OCI-LY7 (cell line): Measurements from ENCODE around the gene DNAH3. TPM values are rescaled to one million over a fixed set of nuclear protein-coding genes. Genes with fewer than 3 reads are reported as not detected.

ENCODE experiments used
- BruUV-seq: library from RNA; stranded (reverse); fragments of 400-500 nt; replicated peaks from 2 replicates; lab custom pipeline; 2021; lab: Mats Ljungman, UMichigan
- CTCF ChIA-PET: fragments of 300-600 bp; sonication (Branson Sonifier 250); formaldehyde crosslinking; loops from one replicate; lab custom pipeline; 2022; ENCODE audit warnings: antibody characterized with exemption; ENCODE audit not compliant: unreplicated experiment; lab: Charles Lee
- POLR2A ChIA-PET: fragments of 300-600 bp; sonication (Branson Sonifier 250); formaldehyde crosslinking; loops from one replicate; lab custom pipeline; 2022; ENCODE audit warnings: antibody characterized with exemption; lab: Charles Lee
- DNase-seq: peaks from one replicate; pipeline ENCODE4 v3.0.0-alpha.2; 2015; ENCODE audit warnings: low spot score
- H2AFZ ChIP-seq: fragments of 200-600 bp; sonication (generic), shearing (Covaris generic); 2 replicates; pipeline ENCODE4 v1.6.1; 2014; ENCODE audit warnings: mild to moderate bottlenecking, antibody characterized with exemption, low read length, moderate library complexity
- H3K27ac ChIP-seq: fragments of 200-600 bp; sonication (generic); 2 replicates; pipeline ENCODE4 v1.5.1; 2014; ENCODE audit warnings: mixed run types, low read depth, mild to moderate bottlenecking, moderate library complexity, low read length, inconsistent platforms; ENCODE audit not compliant: poor library complexity, severe bottlenecking
- H3K36me3 ChIP-seq: fragments of 200-600 bp; sonication (generic); 2 replicates; pipeline ENCODE4 v1.6.1; 2014; ENCODE audit warnings: mild to moderate bottlenecking, antibody characterized with exemption, low read length, moderate library complexity, mixed read lengths; ENCODE audit not compliant: insufficient read depth
- H3K4me1 ChIP-seq: fragments of 200-600 bp; sonication (generic); 2 replicates; pipeline ENCODE4 v1.5.1; 2014; ENCODE audit warnings: mild to moderate bottlenecking, low read length; ENCODE audit not compliant: insufficient read depth, poor library complexity, severe bottlenecking
- H3K4me2 ChIP-seq: fragments of 200-600 bp; sonication (generic); 2 replicates; pipeline ENCODE4 v1.6.1; 2014; ENCODE audit warnings: mild to moderate bottlenecking, low read length
- H3K4me3 ChIP-seq: fragments of 200-600 bp; sonication (generic); 2 replicates; pipeline ENCODE4 v1.5.1; 2014; ENCODE audit warnings: mild to moderate bottlenecking, low read depth, low read length; ENCODE audit not compliant: poor library complexity, severe bottlenecking
- H3K79me2 ChIP-seq: fragments of 200-600 bp; sonication (generic); 2 replicates; pipeline ENCODE4 v1.6.1; 2016; ENCODE audit warnings: low read depth, mild to moderate bottlenecking, low read length, moderate library complexity, mixed read lengths; ENCODE audit not compliant: insufficient read depth
- H3K9me2 ChIP-seq: fragments of 200-600 bp; sonication (generic); 2 replicates; pipeline ENCODE4 v1.6.1; 2016; ENCODE audit warnings: mild to moderate bottlenecking, low read length, mixed read lengths; ENCODE audit not compliant: insufficient read depth
- H3K9me3 ChIP-seq: fragments of 200-600 bp; sonication (generic); 2 replicates; pipeline ENCODE4 v1.6.1; 2014; ENCODE audit warnings: mild to moderate bottlenecking, mixed run types, low read length, mixed read lengths
- H4K20me1 ChIP-seq: fragments of 200-600 bp; sonication (generic); 2 replicates; pipeline ENCODE4 v1.6.1; 2014; ENCODE audit warnings: mild to moderate bottlenecking, antibody characterized with exemption, low read length, moderate library complexity, mixed read lengths; ENCODE audit not compliant: insufficient read depth
- EZH2phosphoT487 ChIP-seq: fragments of 200-600 bp; sonication (generic); IDR thresholded peaks from 2 replicates; pipeline ENCODE4 v1.6.1; 2018; ENCODE audit warnings: low read depth, borderline replicate concordance, mild to moderate bottlenecking, mixed run types, antibody characterized with exemption, low read length, moderate library complexity, mixed read lengths
- intact Hi-C: fragments of 100-400 bp; cut with micrococcal nuclease; formaldehyde crosslinking; loops from one replicate; pipeline ENCODE4 v1.10.0; 2022; ENCODE audit not compliant: unreplicated experiment
- total RNA-seq, 2 experiments: library from RNA; depleted of rRNA in 1 of 2; stranded (reverse); fragments of >200 nt in 1 of 2; shearing (Covaris generic) in 1 of 2; gene quantifications; 2 replicates each; pipeline ENCODE4 v1.2.3, GENCODE V29; 2014 to 2022
- TF ChIP-seq, protein P1 (sequence below): fragments of 200-600 bp; sonication (generic); conservative IDR thresholded peaks from 2 replicates; pipeline ENCODE4 v1.5.1; 2014; ENCODE audit warnings: mild to moderate bottlenecking, antibody characterized with exemption, low read length, moderate library complexity, mixed read lengths

The DNAH3 gene
- total RNA-seq, 2 experiments from 2014 or later, result not detected

DNA sequence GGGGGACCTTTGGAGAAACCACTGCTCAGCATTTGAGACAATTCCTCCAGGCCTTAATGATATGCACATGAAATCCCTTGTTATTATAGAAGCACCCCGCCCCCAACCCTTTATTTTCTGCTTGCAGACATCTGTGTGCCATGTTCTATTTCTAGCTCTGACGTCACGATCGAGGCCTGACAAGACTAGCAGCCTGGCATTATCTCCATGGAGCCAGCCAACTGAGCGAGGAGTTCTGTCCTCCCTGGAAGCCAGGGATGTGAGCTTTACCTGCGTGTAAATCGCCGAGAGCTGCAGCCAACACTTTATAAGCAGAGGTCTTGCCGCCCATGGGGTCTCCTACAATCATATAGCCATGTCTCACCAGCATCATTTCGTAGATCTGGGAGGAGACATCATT is 116.9 kb downstream of the DNAH3 start:
- no TSS peak for BruUV-seq
- CTCF ChIA-PET, result no interaction called here

DNA sequence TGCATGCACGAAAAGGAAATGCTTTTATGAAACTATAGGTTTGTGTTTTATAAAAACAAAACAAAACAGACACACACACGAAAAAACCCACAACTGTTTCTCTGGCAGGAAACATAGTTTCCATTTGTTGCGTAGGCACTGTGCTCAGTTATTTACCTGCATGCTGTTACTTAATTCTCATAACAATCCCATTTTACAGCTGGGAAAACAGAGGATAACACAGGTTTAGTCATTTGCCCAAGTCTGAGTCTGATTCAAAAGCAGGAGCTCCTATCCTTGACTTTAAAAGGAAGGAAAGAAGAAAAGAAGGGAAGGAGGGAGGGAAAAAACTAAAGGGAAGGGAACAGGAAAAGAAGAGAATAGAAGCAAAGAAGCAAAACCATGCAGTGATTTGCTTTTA is 117.4 kb downstream of the DNAH3 start:
- H3K27ac ChIP-seq, result no peak overlapping the region
- ChIA-PET CTCF (no interaction called here), POLR2A (no interaction called here)
- intact Hi-C loops, result no loop called here
- H3K79me2 ChIP-seq, result no peaks in the 10 kb centered on the region
- H2AFZ ChIP-seq, result no peak overlapping the region
- no peaks in the 10 kb centered on the region for H3K4me1 ChIP-seq
- H3K4me3 ChIP-seq, result no peak overlapping the region
- H3K36me3 ChIP-seq, result no peaks in the 10 kb centered on the region
- no peak overlapping the region for H3K4me2 ChIP-seq
- TF ChIP-seq, protein P1, sequence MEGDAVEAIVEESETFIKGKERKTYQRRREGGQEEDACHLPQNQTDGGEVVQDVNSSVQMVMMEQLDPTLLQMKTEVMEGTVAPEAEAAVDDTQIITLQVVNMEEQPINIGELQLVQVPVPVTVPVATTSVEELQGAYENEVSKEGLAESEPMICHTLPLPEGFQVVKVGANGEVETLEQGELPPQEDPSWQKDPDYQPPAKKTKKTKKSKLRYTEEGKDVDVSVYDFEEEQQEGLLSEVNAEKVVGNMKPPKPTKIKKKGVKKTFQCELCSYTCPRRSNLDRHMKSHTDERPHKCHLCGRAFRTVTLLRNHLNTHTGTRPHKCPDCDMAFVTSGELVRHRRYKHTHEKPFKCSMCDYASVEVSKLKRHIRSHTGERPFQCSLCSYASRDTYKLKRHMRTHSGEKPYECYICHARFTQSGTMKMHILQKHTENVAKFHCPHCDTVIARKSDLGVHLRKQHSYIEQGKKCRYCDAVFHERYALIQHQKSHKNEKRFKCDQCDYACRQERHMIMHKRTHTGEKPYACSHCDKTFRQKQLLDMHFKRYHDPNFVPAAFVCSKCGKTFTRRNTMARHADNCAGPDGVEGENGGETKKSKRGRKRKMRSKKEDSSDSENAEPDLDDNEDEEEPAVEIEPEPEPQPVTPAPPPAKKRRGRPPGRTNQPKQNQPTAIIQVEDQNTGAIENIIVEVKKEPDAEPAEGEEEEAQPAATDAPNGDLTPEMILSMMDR, result no peak
- no peak for TF ChIP-seq EZH2phosphoT487
- no peaks in the 10 kb centered on the region for H3K9me3 ChIP-seq
- no peaks in the 10 kb centered on the region for H3K9me2 ChIP-seq
- no peaks in the 10 kb centered on the region for H4K20me1 ChIP-seq
- no peak for DNase-seq
- BruUV-seq, result no TSS peak

More for the DNA sequence above, 116.9 kb downstream of the DNAH3 start:
- Histone ChIP-seq H3K4me3 (no peak overlapping the region), H3K9me3 (no peaks in the 10 kb centered on the region), H4K20me1 (no peaks in the 10 kb centered on the region), H3K79me2 (no peaks in the 10 kb centered on the region), H3K4me1 (no peaks in the 10 kb centered on the region), H3K27ac (no peak overlapping the region), H3K9me2 (no peaks in the 10 kb centered on the region), H3K36me3 (no peaks in the 10 kb centered on the region), H3K4me2 (no peak overlapping the region), H2AFZ (no peak overlapping the region)
- intact Hi-C loops, result no loop called here
- POLR2A ChIA-PET, result no interaction called here
- no peak for DNase-seq
- no peak for TF ChIP-seq EZH2phosphoT487
- TF ChIP-seq, protein P1, result no peak

DNA sequence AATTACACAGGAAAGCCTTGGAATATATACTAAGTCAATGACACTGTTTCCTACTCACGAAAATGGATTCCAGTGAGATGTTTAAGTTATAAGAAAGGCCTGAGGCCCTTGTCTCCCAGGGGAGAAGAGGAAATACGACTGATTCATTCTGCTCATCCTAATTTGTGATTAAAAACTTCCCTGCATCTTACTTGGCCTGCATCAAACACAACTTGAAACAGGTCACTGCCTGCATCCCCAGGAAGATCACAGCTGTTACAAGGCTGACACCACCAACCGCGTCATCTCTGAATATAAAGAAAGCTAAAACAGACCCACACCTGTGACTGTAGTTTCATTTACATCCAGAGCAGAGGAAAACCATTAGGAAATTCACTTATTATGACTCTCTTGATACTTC is 121.9 kb downstream of the DNAH3 start:
- no peak for DNase-seq
- Histone ChIP-seq H3K9me3 (no peaks in the 10 kb centered on the region), H3K79me2 (no peaks in the 10 kb centered on the region), H2AFZ (no peak overlapping the region), H3K4me2 (no peak overlapping the region), H3K4me1 (no peaks in the 10 kb centered on the region), H3K27ac (no peak overlapping the region), H3K36me3 (no peaks in the 10 kb centered on the region), H4K20me1 (no peaks in the 10 kb centered on the region), H3K4me3 (no peak overlapping the region), H3K9me2 (no peaks in the 10 kb centered on the region)
- ChIA-PET CTCF (no interaction called here), POLR2A (interaction anchor here (0.7 kb wide), 1 partner anchor 236 kb away, joined by 3 read pairs; no protein-coding TSS in a partner anchor)
- TF ChIP-seq, protein P1, result no peak
- TF ChIP-seq EZH2phosphoT487, result no peak
- intact Hi-C loops, result no loop called here
- no TSS peak for BruUV-seq
